Measurements from ENCODE around the gene SRD5A1.

DNA sequence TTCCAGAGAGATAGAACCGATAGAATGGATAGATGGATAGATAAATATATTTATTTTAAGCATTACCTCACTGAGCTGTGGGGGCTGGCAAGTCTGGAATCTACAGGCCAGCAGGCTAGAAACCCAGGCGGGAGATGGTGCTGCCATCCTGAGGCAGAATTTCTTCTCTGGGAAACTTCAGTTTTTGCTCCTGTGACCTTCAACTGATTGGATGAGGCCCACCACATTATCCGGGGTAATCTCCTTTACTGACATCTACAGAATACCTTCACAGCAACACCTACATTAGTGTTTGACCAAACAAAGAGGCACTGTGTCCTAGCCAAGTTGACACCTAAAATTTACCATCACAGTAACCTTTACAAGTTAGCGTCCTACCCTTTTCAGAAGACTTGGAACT, 50.8 kb downstream of the SRD5A1 start:
- TF ChIP-seq ZNF274 (IDR thresholded peaks at IDR 0.05; ENCODE audit: low read depth, low read length) (no peak), SUZ12 (IDR thresholded peaks at IDR 0.05; ENCODE audit: extremely low read depth, insufficient read depth, insufficient read length) (no peak)
